ENCODE results near the gene CLRN2. TPM values are rescaled to one million over a fixed set of nuclear protein-coding genes. Genes with fewer than 3 reads are reported as not detected.

The CLRN2 gene
- total and polyA plus RNA-seq, 2 donors (not counting 3 experiments of a cell fraction or from before 2014, with no cell fraction given): not detected

DNA sequence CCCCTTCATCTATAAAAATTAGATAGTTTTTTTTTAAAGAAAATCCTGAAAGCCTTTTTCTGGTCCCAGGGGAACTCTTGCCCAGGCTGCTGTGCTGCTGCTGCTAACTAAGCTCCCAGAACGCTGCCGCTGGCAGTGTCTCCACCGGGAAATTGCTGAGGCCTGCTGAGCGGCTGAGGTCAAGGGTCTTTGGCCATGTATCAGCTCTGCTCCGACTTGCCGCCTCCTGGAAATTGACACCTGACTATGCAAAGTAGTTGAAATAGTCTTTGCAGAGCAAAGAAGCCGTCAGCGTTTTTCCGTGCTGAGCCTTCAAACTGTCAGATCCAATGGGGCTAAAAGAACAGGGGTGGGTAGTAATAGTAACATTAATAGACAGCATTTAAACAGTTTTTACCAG lies 3.9 kb upstream of the CLRN2 start:
- intact Hi-C loops (cut with micrococcal nuclease) (no loop called here), dilution Hi-C loops (cut with MboI; ENCODE audit: extremely low pct_ligation_motif_present, low sequenced_read_pairs) (no loop called here)
- Histone ChIP-seq H3K27me3 (ENCODE audit: control insufficient read depth in 2 of 2, insufficient read depth in 2 of 2, low read length in 2 of 2) (peaks cover 8 to 9% of the 10 kb centered on the region in 2 experiments), H2AFZ (ENCODE audit: low read depth, low read length) (peak overlapping the region; percentile 70), H4K20me1 (replicated peaks; ENCODE audit: control insufficient read depth, extremely low read depth, insufficient read depth, low read length) (no peaks in the 10 kb centered on the region), H3K9me3 (replicated peaks; ENCODE audit: control insufficient read depth, insufficient read depth, low read length) (no peaks in the 10 kb centered on the region), H3K79me2 (ENCODE audit: control insufficient read depth, insufficient read depth, low read length) (peaks cover 19% of the 10 kb centered on the region), H3K4me3 (replicated peaks in 1 of 3; ENCODE audit: insufficient read depth in 1 of 3, low read depth in 1 of 3, low read length in 3 of 3) (peak overlapping the region; percentile 58 to 97 (median 74)), H3K36me3 (ENCODE audit: control insufficient read depth in 2 of 2, extremely low read depth in 1 of 2, insufficient read depth in 2 of 2, low read length in 2 of 2) (no peaks in the 10 kb centered on the region), H3K4me2 (ENCODE audit: insufficient read depth, low read length) (peak overlapping the region; percentile 99), H3K9me1 (replicated peaks; ENCODE audit: control insufficient read depth, extremely low read depth, insufficient read depth, low read length) (no peaks in the 10 kb centered on the region), H3K4me1 (ENCODE audit: control insufficient read depth, extremely low read depth, insufficient read depth, low read length) (peaks cover 15% of the 10 kb centered on the region), H3K27ac (ENCODE audit: insufficient read depth, low read depth, low read length) (peak overlapping the region; percentile 56), H3K9ac (replicated peaks; ENCODE audit: extremely low read depth, insufficient read depth, low read length) (peak overlapping the region; percentile 66)
- DNase-seq (ENCODE audit: low read depth, low spot score) (peak; percentile 39), FAIRE-seq (no peak)
- ChIA-PET CTCF (interaction anchor here (1.1 to 1.5 kb wide), 4 partner anchors 9 to 306 kb away, joined by 3 to 6 read pairs (median 4); no protein-coding TSS in a partner anchor), POLR2A (interaction anchor here (0.7 kb wide), 1 partner anchor 211 kb away, joined by 3 read pairs; no protein-coding TSS in a partner anchor)
- BruUV-seq (replicated peaks): TSS peak; percentile 22
- TF ChIP-seq GATA2 (IDR thresholded peaks at IDR 0.05; ENCODE audit: insufficient read depth, insufficient read length, low read depth, low read length) (no peak), POLR2A (IDR thresholded peaks at IDR 0.05; ENCODE audit: low read depth, low read length) (no peak), POLR2AphosphoS5 (IDR thresholded peaks at IDR 0.05; ENCODE audit: insufficient read depth, low read depth, low read length) (no peak)
- TF ChIP-seq, protein P1, sequence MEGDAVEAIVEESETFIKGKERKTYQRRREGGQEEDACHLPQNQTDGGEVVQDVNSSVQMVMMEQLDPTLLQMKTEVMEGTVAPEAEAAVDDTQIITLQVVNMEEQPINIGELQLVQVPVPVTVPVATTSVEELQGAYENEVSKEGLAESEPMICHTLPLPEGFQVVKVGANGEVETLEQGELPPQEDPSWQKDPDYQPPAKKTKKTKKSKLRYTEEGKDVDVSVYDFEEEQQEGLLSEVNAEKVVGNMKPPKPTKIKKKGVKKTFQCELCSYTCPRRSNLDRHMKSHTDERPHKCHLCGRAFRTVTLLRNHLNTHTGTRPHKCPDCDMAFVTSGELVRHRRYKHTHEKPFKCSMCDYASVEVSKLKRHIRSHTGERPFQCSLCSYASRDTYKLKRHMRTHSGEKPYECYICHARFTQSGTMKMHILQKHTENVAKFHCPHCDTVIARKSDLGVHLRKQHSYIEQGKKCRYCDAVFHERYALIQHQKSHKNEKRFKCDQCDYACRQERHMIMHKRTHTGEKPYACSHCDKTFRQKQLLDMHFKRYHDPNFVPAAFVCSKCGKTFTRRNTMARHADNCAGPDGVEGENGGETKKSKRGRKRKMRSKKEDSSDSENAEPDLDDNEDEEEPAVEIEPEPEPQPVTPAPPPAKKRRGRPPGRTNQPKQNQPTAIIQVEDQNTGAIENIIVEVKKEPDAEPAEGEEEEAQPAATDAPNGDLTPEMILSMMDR (IDR thresholded peaks at IDR 0.05; ENCODE audit: extremely low read depth in 1 of 2, insufficient read depth in 1 of 2, low read depth in 1 of 2, low read length in 2 of 2): no peak
- TF ChIP-seq, protein P2, sequence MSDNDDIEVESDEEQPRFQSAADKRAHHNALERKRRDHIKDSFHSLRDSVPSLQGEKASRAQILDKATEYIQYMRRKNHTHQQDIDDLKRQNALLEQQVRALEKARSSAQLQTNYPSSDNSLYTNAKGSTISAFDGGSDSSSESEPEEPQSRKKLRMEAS (IDR thresholded peaks at IDR 0.05; ENCODE audit: insufficient read depth, insufficient read length): no peak
